ENCODE data around the gene EYS. TPM values are rescaled to one million over a fixed set of nuclear protein-coding genes. Genes with fewer than 3 reads are reported as not detected.

The EYS gene
- total and polyA plus RNA-seq, 9 of the 15 experiments (the other 6 are each of a cell fraction or from before 2014, with no cell fraction given), result 0.03 to 0.36 (median 0.10) TPM; not detected in 2

DNA sequence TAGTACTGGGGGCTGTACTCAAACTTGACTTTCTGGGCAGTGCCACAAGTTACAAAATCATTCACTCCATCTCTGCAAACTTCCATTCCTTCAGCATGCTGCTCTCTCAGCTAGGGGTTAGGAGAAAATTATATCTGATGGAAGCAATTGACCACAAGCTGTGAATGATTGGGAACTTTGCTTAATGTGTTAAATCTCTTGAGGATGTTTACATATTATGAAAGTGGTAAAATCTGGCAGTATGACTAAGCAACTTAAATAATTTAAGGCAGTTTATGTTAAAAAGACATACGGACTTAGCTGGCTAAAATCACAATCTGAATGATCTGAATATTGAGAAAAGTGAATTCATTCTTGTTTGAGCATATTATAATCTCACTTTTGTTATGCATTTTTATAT is 1656.4 kb downstream of the EYS start:
- H3K4me1 ChIP-seq (replicated peaks in 1 of 2; ENCODE audit: control insufficient read depth in 2 of 2, insufficient read depth in 2 of 2, low read length in 2 of 2), result no peaks in the 10 kb centered on the region
- H4K20me1 ChIP-seq (replicated peaks; ENCODE audit: control insufficient read depth, insufficient read depth, low read length), result no peaks in the 10 kb centered on the region
- in situ Hi-C loops (cut with MboI) (no loop called here), intact Hi-C loops (cut with micrococcal nuclease) (no loop called here)
- no peak overlapping the region for H2AFZ ChIP-seq (ENCODE audit: low read depth, low read length)
- ChIA-PET CTCF (ENCODE audit: low intra/inter-chr PET ratio) (no interaction called here), POLR2A (interaction anchor here (0.6 kb wide), 1 partner anchor 186 kb away, joined by 3 read pairs; no protein-coding TSS in a partner anchor)
- no peaks in the 10 kb centered on the region for H3K9me3 ChIP-seq (replicated peaks; ENCODE audit: control insufficient read depth, insufficient read depth, low read depth, low read length)
- BruUV-seq (replicated peaks), result no TSS peak
- H3K9me1 ChIP-seq (ENCODE audit: control insufficient read depth, insufficient read depth, low read length), result no peaks in the 10 kb centered on the region
- WGBS (ENCODE audit: insufficient coverage, low coverage, missing lambda C conversion rate), result 0% methylated on average over 1 of the region's 1 CpG
- no peaks in the 10 kb centered on the region for H3K79me2 ChIP-seq (ENCODE audit: control insufficient read depth, insufficient read depth, low read length)
- H3K4me3 ChIP-seq, result no peak overlapping the region
- no peaks in the 10 kb centered on the region for H3K27me3 ChIP-seq (ENCODE audit: control insufficient read depth in 2 of 2, insufficient read depth in 2 of 2, low read length in 2 of 2)
- H3K9ac ChIP-seq (ENCODE audit: insufficient read depth in 1 of 2, low read depth in 2 of 2, low read length in 2 of 2), result no peak overlapping the region
- H3K36me3 ChIP-seq (ENCODE audit: control insufficient read depth, insufficient read depth, low read length), result no peaks in the 10 kb centered on the region
- DNase-seq (ENCODE audit: extremely low read depth in 1 of 4, low spot score in 3 of 4) (no peak), ATAC-seq (no peak), FAIRE-seq (no peak)
- H3K27ac ChIP-seq (ENCODE audit: extremely low read depth, low read depth, low read length), result no peak overlapping the region
- H3K4me2 ChIP-seq (ENCODE audit: insufficient read depth, low read length), result no peak overlapping the region
- TF ChIP-seq SREBF1 (IDR thresholded peaks at IDR 0.05; ENCODE audit: borderline replicate concordance, low read depth, low read length), result no peak
- TF ChIP-seq, protein P1, sequence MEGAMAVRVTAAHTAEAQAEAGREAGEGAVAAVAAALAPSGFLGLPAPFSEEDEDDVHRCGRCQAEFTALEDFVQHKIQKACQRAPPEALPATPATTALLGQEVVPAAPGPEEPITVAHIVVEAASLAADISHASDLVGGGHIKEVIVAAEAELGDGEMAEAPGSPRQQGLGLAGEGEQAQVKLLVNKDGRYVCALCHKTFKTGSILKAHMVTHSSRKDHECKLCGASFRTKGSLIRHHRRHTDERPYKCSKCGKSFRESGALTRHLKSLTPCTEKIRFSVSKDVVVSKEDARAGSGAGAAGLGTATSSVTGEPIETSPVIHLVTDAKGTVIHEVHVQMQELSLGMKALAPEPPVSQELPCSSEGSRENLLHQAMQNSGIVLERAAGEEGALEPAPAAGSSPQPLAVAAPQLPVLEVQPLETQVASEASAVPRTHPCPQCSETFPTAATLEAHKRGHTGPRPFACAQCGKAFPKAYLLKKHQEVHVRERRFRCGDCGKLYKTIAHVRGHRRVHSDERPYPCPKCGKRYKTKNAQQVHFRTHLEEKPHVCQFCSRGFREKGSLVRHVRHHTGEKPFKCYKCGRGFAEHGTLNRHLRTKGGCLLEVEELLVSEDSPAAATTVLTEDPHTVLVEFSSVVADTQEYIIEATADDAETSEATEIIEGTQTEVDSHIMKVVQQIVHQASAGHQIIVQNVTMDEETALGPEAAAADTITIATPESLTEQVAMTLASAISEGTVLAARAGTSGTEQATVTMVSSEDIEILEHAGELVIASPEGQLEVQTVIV (CRISPR knock-in tag; IDR thresholded peaks at IDR 0.05; ENCODE audit: borderline replicate concordance), result no peak
- no peak for TF ChIP-seq ZNF778 (CRISPR knock-in tag; IDR thresholded peaks at IDR 0.05)
- no peak for TF ChIP-seq NKRF (IDR thresholded peaks at IDR 0.05; ENCODE audit: borderline replicate concordance)
- no peak for TF ChIP-seq TCF3 (CRISPR knock-in tag; IDR thresholded peaks at IDR 0.05)
- TF ChIP-seq FOXJ2 (tag; IDR thresholded peaks at IDR 0.05), result no peak
- no peak for TF ChIP-seq HDGF (IDR thresholded peaks at IDR 0.05)
- no peak for TF ChIP-seq NR0B1 (IDR thresholded peaks at IDR 0.05; ENCODE audit: partially characterized antibody)
- TF ChIP-seq ZNF140 (CRISPR knock-in tag; IDR thresholded peaks at IDR 0.05), result no peak
- TF ChIP-seq LCOR (CRISPR knock-in tag; IDR thresholded peaks at IDR 0.05), result no peak
- no peak for TF ChIP-seq MECOM (CRISPR knock-in tag; IDR thresholded peaks at IDR 0.05)
- no peak for TF ChIP-seq MAFG (tag; conservative IDR thresholded peaks at IDR 0.05)
- no peak for TF ChIP-seq CLOCK (CRISPR knock-in tag; IDR thresholded peaks at IDR 0.05; ENCODE audit: borderline replicate concordance)
- no peak for TF ChIP-seq FOXA3 (CRISPR knock-in tag; conservative IDR thresholded peaks at IDR 0.05 in 1 of 2, IDR thresholded peaks at IDR 0.05 in 1 of 2)
- TF ChIP-seq RBFOX2 (IDR thresholded peaks at IDR 0.05; ENCODE audit: low read depth, low read length), result no peak
